Adrenal gland (tissue), 5 donors: ENCODE data around the gene NDUFV2.
"Not testable (repeated sequence)": the region's sequence is repeated elsewhere in the genome, so short reads cannot be mapped to it uniquely, and the experiment has no call there.

ENCODE experiments used
- CTCF ChIP-seq, 6 experiments: fragments of 450-650 bp in 4 of 6; fragments of 200-600 bp in 2 of 6; sonication (generic) in 1 of 6; IDR thresholded peaks; 1 replicate in 5 of 6; 2 replicates in 1 of 6; pipeline versions ENCODE4 v1.5.1 to v1.8.0; 2016 to 2021; ENCODE audit warnings: antibody characterized with exemption in 6 of 6, mild to moderate bottlenecking in 2 of 6, moderate library complexity in 1 of 6
- POLR2A ChIP-seq, 2 donors: fragments of 450-650 bp; IDR thresholded peaks; one replicate each; pipeline ENCODE4 v1.6.1; 2017; ENCODE audit warnings: antibody characterized with exemption in 2 of 2, mild to moderate bottlenecking in 2 of 2, moderate library complexity in 1 of 2
- donor health status: DM: no; HTN: no; CAD: no.

GRCh38 chr18:9169515-9169914 is 67.0 kb downstream of the NDUFV2 start:
- TF ChIP-seq CTCF, POLR2A (IDR thresholded peaks at IDR 0.05): not testable (repeated sequence)
